ENCODE measurements around the gene CDHR5.

CDHR5 gene

GRCh38 chr11:617912-618682, 6.7 kb downstream of the CDHR5 start:
- H3K27ac ChIP-seq: peak overlapping the region; percentile 1; the same call in 1 of the 2 replicates
- DNase-seq (ENCODE audit: low spot score): no peak
- CTCF ChIA-PET: no interaction called here
- TF ChIP-seq CTCF (conservative IDR thresholded peaks at IDR 0.05; ENCODE audit: low read depth): no peak
- POLR2A ChIA-PET (ENCODE audit: low non-redundant PET): interaction anchor here (0.6 kb wide), 1 partner anchor 42 kb away, joined by 4 read pairs; no protein-coding TSS in a partner anchor

- peak overlapping the region; percentile 88; the same call in 1 of the 2 replicates for H3K27ac ChIP-seq
- POLR2A ChIA-PET (ENCODE audit: low non-redundant PET): no interaction called here
- CTCF ChIA-PET: no interaction called here
- no peak for DNase-seq (ENCODE audit: low spot score)
- TF ChIP-seq CTCF (conservative IDR thresholded peaks at IDR 0.05; ENCODE audit: low read depth): no peak
Measured at GRCh38 chr11:617199-617911, 7.4 kb downstream of the CDHR5 start.

GRCh38 chr11:616320-617198, 8.2 kb downstream of the CDHR5 start:
- ChIA-PET CTCF (no interaction called here), POLR2A (ENCODE audit: low non-redundant PET) (interaction anchor here (0.7 kb wide), 1 partner anchor 8 kb away, joined by 3 read pairs; no protein-coding TSS in a partner anchor)
- TF ChIP-seq CTCF (conservative IDR thresholded peaks at IDR 0.05; ENCODE audit: low read depth): no peak
- peak overlapping the region; percentile 88 for H3K27ac ChIP-seq
- no peak for DNase-seq (ENCODE audit: low spot score)

GRCh38 chr11:615504-616319, 9.0 kb downstream of the CDHR5 start, which contains the start of gene IRF7:
Gene IRF7, minus strand, starts transcription at chr11:615950. Its CDS starts 586 bp downstream, at chr11:615364.
- ChIA-PET CTCF (no interaction called here), POLR2A (ENCODE audit: low non-redundant PET) (interaction anchor here (0.7 to 0.8 kb wide), 2 partner anchors 8 to 9 kb away, joined by 3 read pairs; no protein-coding TSS in a partner anchor)
- TF ChIP-seq CTCF (conservative IDR thresholded peaks at IDR 0.05; ENCODE audit: low read depth): no peak
- DNase-seq (ENCODE audit: low spot score): peak; percentile 85
- H3K27ac ChIP-seq: peak within 1 kb of the TSS; percentile 88

GRCh38 chr11:614623-615503, 9.9 kb downstream of the CDHR5 start:
- TF ChIP-seq CTCF (conservative IDR thresholded peaks at IDR 0.05; ENCODE audit: low read depth): no peak
- ChIA-PET POLR2A (ENCODE audit: low non-redundant PET) (interaction anchor here (0.8 kb wide), 1 partner anchor 8 kb away, joined by 3 read pairs; no protein-coding TSS in a partner anchor), CTCF (interaction anchor here (0.6 kb wide), 1 partner anchor 64 kb away, joined by 3 read pairs; no protein-coding TSS in a partner anchor)
- peak overlapping the region; percentile 88 for H3K27ac ChIP-seq
- peak; percentile 21 for DNase-seq (ENCODE audit: low spot score)

All from RWPE1 (cell line).